ENCODE measurements around the gene SOCS4.

The SOCS4 gene

GRCh38 chr14:55045087-55045486, 18.1 kb downstream of the SOCS4 start:
- H3K27me3 ChIP-seq = no peaks in the 10 kb centered on the region
- TF ChIP-seq CTCF (IDR thresholded peaks at IDR 0.05) = no peak
- no peaks in the 10 kb centered on the region for H3K9me3 ChIP-seq
- H3K4me1 ChIP-seq (ENCODE audit: control insufficient read depth in 1 of 2, insufficient read depth in 1 of 2, low read depth in 1 of 2, low read length in 1 of 2) = no peaks in the 10 kb centered on the region
- no peak overlapping the region for H3K27ac ChIP-seq
- H3K36me3 ChIP-seq = peaks cover 11% of the 10 kb centered on the region
- H3K4me3 ChIP-seq (ENCODE audit: low read depth in 1 of 2, low read length in 1 of 2) = no peak overlapping the region

GRCh38 chr14:55047301-55048053, 20.4 kb downstream of the SOCS4 start:
- no peak overlapping the region for H3K4me3 ChIP-seq (ENCODE audit: low read depth in 1 of 2, low read length in 1 of 2)
- TF ChIP-seq CTCF (IDR thresholded peaks at IDR 0.05) = no peak
- peaks cover 9 to 11% of the 10 kb centered on the region in 2 experiments for H3K4me1 ChIP-seq (ENCODE audit: control insufficient read depth in 1 of 2, insufficient read depth in 1 of 2, low read depth in 1 of 2, low read length in 1 of 2)
- no peak overlapping the region for H3K27ac ChIP-seq
- no peaks in the 10 kb centered on the region for H3K9me3 ChIP-seq
- H3K36me3 ChIP-seq = peaks cover 11% of the 10 kb centered on the region
- H3K27me3 ChIP-seq = no peaks in the 10 kb centered on the region

- H3K4me1 ChIP-seq (ENCODE audit: control insufficient read depth in 1 of 2, insufficient read depth in 1 of 2, low read depth in 1 of 2, low read length in 1 of 2) = peaks cover 17 to 19% of the 10 kb centered on the region in 2 experiments
- peaks cover 2% of the 10 kb centered on the region for H3K36me3 ChIP-seq
- no peaks in the 10 kb centered on the region for H3K27me3 ChIP-seq
- TF ChIP-seq CTCF (IDR thresholded peaks at IDR 0.05) = no peak
- no peak overlapping the region for H3K4me3 ChIP-seq (ENCODE audit: low read depth in 1 of 2, low read length in 1 of 2)
- no peaks in the 10 kb centered on the region for H3K9me3 ChIP-seq
- H3K27ac ChIP-seq = no peak overlapping the region
These were observed 21.9 kb downstream of the SOCS4 start for GRCh38 chr14:55048900-55049436.

GRCh38 chr14:55051165-55051422, 24.1 kb downstream of the SOCS4 start:
- Histone ChIP-seq H3K27me3 (no peaks in the 10 kb centered on the region), H3K36me3 (no peaks in the 10 kb centered on the region), H3K4me3 (ENCODE audit: low read depth in 1 of 2, low read length in 1 of 2) (peak overlapping the region; percentile 72 to 93), H3K27ac (peak overlapping the region; percentile 93), H3K9me3 (no peaks in the 10 kb centered on the region), H3K4me1 (ENCODE audit: control insufficient read depth in 1 of 2, insufficient read depth in 1 of 2, low read depth in 1 of 2, low read length in 1 of 2) (peaks cover 17 to 19% of the 10 kb centered on the region in 2 experiments)
- no peak for TF ChIP-seq CTCF (IDR thresholded peaks at IDR 0.05)

- peaks cover 17 to 19% of the 10 kb centered on the region in 2 experiments for H3K4me1 ChIP-seq (ENCODE audit: control insufficient read depth in 1 of 2, insufficient read depth in 1 of 2, low read depth in 1 of 2, low read length in 1 of 2)
- no peaks in the 10 kb centered on the region for H3K36me3 ChIP-seq
- no peaks in the 10 kb centered on the region for H3K9me3 ChIP-seq
- peak; percentile 99 for TF ChIP-seq CTCF (IDR thresholded peaks at IDR 0.05)
- H3K27me3 ChIP-seq = no peaks in the 10 kb centered on the region
- peak within 1 kb of the TSS; percentile 72 to 93 for H3K4me3 ChIP-seq (ENCODE audit: low read depth in 1 of 2, low read length in 1 of 2)
- peak within 1 kb of the TSS; percentile 93 for H3K27ac ChIP-seq
These were observed 24.6 kb downstream of the SOCS4 start, which contains the start of gene MAPK1IP1L for GRCh38 chr14:55051423-55052268. Gene MAPK1IP1L (plus strand): TSS chr14:55051647. CDS start chr14:55061684, 10,037 bp downstream.
